WTC11 (cell line): ENCODE results near the gene KRT16.

Experiments used
- CBFB ChIP-seq: sonication (generic); formaldehyde crosslinking; IDR thresholded peaks from 2 replicates; pipeline ENCODE4 v1.8.1; 2022; ENCODE audit warnings: mild to moderate bottlenecking, low read depth, missing genetic modification reagents
- FOXJ3 ChIP-seq: sonication (generic); formaldehyde crosslinking; IDR thresholded peaks from 2 replicates; pipeline ENCODE4 v1.9.0; 2021; ENCODE audit warnings: missing genetic modification reagents, mild to moderate bottlenecking, borderline replicate concordance
- GABPB1 ChIP-seq: sonication (generic); formaldehyde crosslinking; IDR thresholded peaks from 2 replicates; pipeline ENCODE4 v1.8.1; 2023; ENCODE audit warnings: mild to moderate bottlenecking, missing genetic modification reagents
- NFYB ChIP-seq: sonication (generic); formaldehyde crosslinking; conservative IDR thresholded peaks from 2 replicates; pipeline ENCODE4 v1.8.0; 2022; ENCODE audit warnings: low read depth, missing genetic modification reagents
- RELA ChIP-seq: sonication (generic); formaldehyde crosslinking; IDR thresholded peaks from 2 replicates; pipeline ENCODE4 v1.8.1; 2022; ENCODE audit warnings: missing genetic modification reagents, mild to moderate bottlenecking, borderline replicate concordance
- RORB ChIP-seq: fragments of 250-450 bp; sonication (Bioruptor Pico); IDR thresholded peaks from 2 replicates; pipeline ENCODE4 v1.9.0; 2021; ENCODE audit warnings: mild to moderate bottlenecking
- SP1 ChIP-seq: sonication (generic); formaldehyde crosslinking; conservative IDR thresholded peaks from 2 replicates; pipeline ENCODE4 v1.8.1; 2022; ENCODE audit warnings: missing genetic modification reagents
- TEAD4 ChIP-seq: sonication (generic); formaldehyde crosslinking; IDR thresholded peaks from 2 replicates; pipeline ENCODE4 v1.8.0; 2022; ENCODE audit warnings: mild to moderate bottlenecking, missing genetic modification reagents
- TF ChIP-seq, protein P1 (sequence below): fragments of 200-600 bp; IDR thresholded peaks from 2 replicates; pipeline ENCODE4 v1.8.0; 2022; ENCODE audit warnings: antibody characterized with exemption
- TF ChIP-seq, protein P2 (sequence below): sonication (generic); formaldehyde crosslinking; IDR thresholded peaks from 2 replicates; pipeline ENCODE4 v1.8.0; 2022; ENCODE audit warnings: mild to moderate bottlenecking, missing genetic modification reagents
- TF ChIP-seq, protein P3 (sequence below): sonication (generic); formaldehyde crosslinking; IDR thresholded peaks from 2 replicates; pipeline ENCODE4 v1.8.0; 2022; ENCODE audit warnings: mild to moderate bottlenecking, missing genetic modification reagents
- TF ChIP-seq, protein P4 (sequence below): sonication (generic); formaldehyde crosslinking; IDR thresholded peaks from 2 replicates; pipeline ENCODE4 v1.8.0; 2022; ENCODE audit warnings: mild to moderate bottlenecking, missing genetic modification reagents
- TF ChIP-seq, protein P5 (sequence below): sonication (generic); formaldehyde crosslinking; IDR thresholded peaks from 2 replicates; pipeline ENCODE4 v1.8.1; 2023; ENCODE audit warnings: mild to moderate bottlenecking, missing genetic modification reagents, moderate library complexity

DNA sequence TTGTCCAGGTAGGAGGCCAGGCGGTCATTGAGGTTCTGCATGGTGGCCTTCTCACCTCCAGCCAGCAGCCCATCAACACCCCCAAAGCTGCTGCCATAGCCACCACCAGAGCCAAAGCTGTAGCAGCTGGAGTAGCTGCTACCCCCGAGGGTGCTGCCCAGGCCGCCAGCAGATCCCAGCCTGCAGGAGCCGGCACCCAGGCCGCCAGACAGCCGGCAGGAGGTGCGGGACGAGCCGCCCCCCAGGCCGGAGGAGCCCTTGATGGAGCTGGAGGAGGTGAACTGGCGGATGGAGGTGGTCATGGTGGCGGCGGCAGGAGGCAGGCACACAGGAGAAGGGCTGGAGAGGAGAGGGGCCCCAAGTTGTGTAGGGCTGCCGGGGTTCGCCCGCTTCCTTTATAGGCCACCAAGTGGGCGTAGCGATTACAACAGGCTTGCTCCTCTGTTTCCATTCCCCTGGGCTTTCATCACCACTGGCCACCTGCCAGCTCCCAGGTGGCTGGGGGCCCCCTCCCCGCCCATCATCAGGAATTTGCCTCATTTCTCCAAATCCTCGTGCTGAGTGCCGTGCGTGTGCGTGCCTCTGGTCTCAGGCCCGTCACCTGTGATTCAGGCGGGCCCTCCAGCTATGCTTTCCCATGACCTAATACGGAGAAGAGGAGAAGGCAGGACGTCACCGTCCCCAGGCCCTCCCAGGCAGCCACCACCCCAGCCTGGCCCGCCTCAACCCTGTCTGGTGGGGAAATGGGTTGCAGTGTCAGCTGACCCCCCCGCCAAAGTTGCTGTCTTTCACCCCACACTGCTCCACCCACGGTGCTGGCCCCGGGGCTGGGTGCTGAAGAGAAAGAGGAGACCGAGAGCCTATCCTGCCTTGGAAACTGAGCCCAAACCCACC, 11.9 kb upstream of the KRT16 start, which contains the start of gene KRT17:
- TF ChIP-seq CBFB (CRISPR knock-in tag) (no peak), GABPB1 (CRISPR knock-in tag) (no peak), TEAD4 (no peak), NFYB (no peak), FOXJ3 (CRISPR knock-in tag) (no peak), SP1 (CRISPR knock-in tag) (no peak), RORB (CRISPR knock-in tag) (no peak), RELA (CRISPR knock-in tag) (no peak)
- TF ChIP-seq, protein P1, sequence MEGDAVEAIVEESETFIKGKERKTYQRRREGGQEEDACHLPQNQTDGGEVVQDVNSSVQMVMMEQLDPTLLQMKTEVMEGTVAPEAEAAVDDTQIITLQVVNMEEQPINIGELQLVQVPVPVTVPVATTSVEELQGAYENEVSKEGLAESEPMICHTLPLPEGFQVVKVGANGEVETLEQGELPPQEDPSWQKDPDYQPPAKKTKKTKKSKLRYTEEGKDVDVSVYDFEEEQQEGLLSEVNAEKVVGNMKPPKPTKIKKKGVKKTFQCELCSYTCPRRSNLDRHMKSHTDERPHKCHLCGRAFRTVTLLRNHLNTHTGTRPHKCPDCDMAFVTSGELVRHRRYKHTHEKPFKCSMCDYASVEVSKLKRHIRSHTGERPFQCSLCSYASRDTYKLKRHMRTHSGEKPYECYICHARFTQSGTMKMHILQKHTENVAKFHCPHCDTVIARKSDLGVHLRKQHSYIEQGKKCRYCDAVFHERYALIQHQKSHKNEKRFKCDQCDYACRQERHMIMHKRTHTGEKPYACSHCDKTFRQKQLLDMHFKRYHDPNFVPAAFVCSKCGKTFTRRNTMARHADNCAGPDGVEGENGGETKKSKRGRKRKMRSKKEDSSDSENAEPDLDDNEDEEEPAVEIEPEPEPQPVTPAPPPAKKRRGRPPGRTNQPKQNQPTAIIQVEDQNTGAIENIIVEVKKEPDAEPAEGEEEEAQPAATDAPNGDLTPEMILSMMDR: no peak
- TF ChIP-seq, protein P2, sequence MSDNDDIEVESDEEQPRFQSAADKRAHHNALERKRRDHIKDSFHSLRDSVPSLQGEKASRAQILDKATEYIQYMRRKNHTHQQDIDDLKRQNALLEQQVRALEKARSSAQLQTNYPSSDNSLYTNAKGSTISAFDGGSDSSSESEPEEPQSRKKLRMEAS (CRISPR knock-in tag): no peak
- TF ChIP-seq, protein P3, sequence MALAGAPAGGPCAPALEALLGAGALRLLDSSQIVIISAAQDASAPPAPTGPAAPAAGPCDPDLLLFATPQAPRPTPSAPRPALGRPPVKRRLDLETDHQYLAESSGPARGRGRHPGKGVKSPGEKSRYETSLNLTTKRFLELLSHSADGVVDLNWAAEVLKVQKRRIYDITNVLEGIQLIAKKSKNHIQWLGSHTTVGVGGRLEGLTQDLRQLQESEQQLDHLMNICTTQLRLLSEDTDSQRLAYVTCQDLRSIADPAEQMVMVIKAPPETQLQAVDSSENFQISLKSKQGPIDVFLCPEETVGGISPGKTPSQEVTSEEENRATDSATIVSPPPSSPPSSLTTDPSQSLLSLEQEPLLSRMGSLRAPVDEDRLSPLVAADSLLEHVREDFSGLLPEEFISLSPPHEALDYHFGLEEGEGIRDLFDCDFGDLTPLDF (CRISPR knock-in tag): no peak
- TF ChIP-seq, protein P4, sequence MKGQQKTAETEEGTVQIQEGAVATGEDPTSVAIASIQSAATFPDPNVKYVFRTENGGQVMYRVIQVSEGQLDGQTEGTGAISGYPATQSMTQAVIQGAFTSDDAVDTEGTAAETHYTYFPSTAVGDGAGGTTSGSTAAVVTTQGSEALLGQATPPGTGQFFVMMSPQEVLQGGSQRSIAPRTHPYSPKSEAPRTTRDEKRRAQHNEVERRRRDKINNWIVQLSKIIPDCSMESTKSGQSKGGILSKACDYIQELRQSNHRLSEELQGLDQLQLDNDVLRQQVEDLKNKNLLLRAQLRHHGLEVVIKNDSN (CRISPR knock-in tag): no peak
- TF ChIP-seq, protein P5, sequence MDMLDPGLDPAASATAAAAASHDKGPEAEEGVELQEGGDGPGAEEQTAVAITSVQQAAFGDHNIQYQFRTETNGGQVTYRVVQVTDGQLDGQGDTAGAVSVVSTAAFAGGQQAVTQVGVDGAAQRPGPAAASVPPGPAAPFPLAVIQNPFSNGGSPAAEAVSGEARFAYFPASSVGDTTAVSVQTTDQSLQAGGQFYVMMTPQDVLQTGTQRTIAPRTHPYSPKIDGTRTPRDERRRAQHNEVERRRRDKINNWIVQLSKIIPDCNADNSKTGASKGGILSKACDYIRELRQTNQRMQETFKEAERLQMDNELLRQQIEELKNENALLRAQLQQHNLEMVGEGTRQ (CRISPR knock-in tag): no peak
